Measurements from ENCODE around the gene PDS5B. TPM values are rescaled to one million over a fixed set of nuclear protein-coding genes. Genes with fewer than 3 reads are reported as not detected.

The PDS5B gene
- total and polyA plus RNA-seq, 2 experiments from 2014 or later, result 13.4 to 14.2 TPM

DNA sequence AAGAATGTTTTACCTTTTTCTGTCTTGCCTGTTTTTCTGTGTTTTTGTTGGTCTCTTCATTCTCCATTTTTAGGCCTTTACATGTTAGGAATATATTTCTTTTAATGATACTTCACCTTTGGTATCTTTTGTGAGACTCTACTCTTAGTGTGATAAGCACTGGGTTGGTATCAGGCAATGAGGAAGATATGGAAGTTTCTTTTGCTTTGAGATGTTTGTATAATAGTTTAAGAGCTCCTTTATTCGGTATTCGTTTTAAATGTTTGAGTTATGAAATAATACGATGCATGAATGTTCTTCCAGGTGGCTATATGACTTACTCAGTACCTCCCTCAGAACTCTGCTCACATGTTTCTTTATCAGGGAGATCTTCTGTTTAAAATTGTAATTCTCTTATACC, 144.8 kb downstream of the PDS5B start:
- in situ Hi-C loops (cut with MboI), result no loop called here
- DNase-seq, result no peak
- Histone ChIP-seq H3K36me3 (ENCODE audit: low read depth) (no peaks in the 10 kb centered on the region), H3K4me1 (ENCODE audit: insufficient read depth) (peaks cover 34% of the 10 kb centered on the region), H3K4me2 (ENCODE audit: unreplicated experiment) (no peak overlapping the region), H2AFZ (no peak overlapping the region), H3K79me2 (ENCODE audit: insufficient read depth) (peaks cover 39% of the 10 kb centered on the region), H3K27ac (peak overlapping the region; percentile 60), H3K9ac (peak overlapping the region; percentile 42; the same call in 1 of the 2 replicates), H3K27me3 (replicated peaks; ENCODE audit: insufficient read depth) (no peaks in the 10 kb centered on the region), H3K4me3 (no peak overlapping the region), H4K20me1 (ENCODE audit: insufficient read depth) (no peaks in the 10 kb centered on the region), H3K9me2 (ENCODE audit: insufficient read depth) (no peaks in the 10 kb centered on the region), H3K9me3 (ENCODE audit: low read depth) (no peaks in the 10 kb centered on the region), H3F3A (ENCODE audit: insufficient read depth) (peaks cover 15% of the 10 kb centered on the region; the same call in 1 of the 2 replicates)
- TF ChIP-seq EZH2 (IDR thresholded peaks at IDR 0.05; ENCODE audit: insufficient read depth, poor library complexity, severe bottlenecking) (no peak), EZH2phosphoT487 (IDR thresholded peaks at IDR 0.05; ENCODE audit: insufficient read depth, low read depth) (no peak)
- WGBS, 2 experiments (ENCODE audit: low coverage in 1 of 2, low lambda C conversion rate in 2 of 2, missing lambda C conversion rate in 2 of 2), result 98 to 100% methylated on average over 3 of the region's 3 CpGs

- DNase-seq, result peak; percentile 77
- Histone ChIP-seq H3K9me2 (ENCODE audit: insufficient read depth) (no peaks in the 10 kb centered on the region), H4K20me1 (ENCODE audit: insufficient read depth) (no peaks in the 10 kb centered on the region), H3K27me3 (replicated peaks; ENCODE audit: insufficient read depth) (no peaks in the 10 kb centered on the region), H3K9ac (peak overlapping the region; percentile 42), H3K36me3 (ENCODE audit: low read depth) (no peaks in the 10 kb centered on the region), H3K4me2 (ENCODE audit: unreplicated experiment) (peak overlapping the region; percentile 62), H3K4me3 (no peak overlapping the region), H3K9me3 (ENCODE audit: low read depth) (no peaks in the 10 kb centered on the region), H2AFZ (peak overlapping the region; percentile 58), H3K79me2 (ENCODE audit: insufficient read depth) (peaks cover 39% of the 10 kb centered on the region), H3F3A (ENCODE audit: insufficient read depth) (peaks cover 15% of the 10 kb centered on the region; the same call in 1 of the 2 replicates), H3K27ac (peak overlapping the region; percentile 60), H3K4me1 (ENCODE audit: insufficient read depth) (peaks cover 39% of the 10 kb centered on the region)
- in situ Hi-C loops (cut with MboI), result no loop called here
- 13 to 15% methylated on average over 2 of the region's 2 CpGs for WGBS, 2 experiments (ENCODE audit: low coverage in 1 of 2, low lambda C conversion rate in 2 of 2, missing lambda C conversion rate in 2 of 2)
- TF ChIP-seq EZH2phosphoT487 (IDR thresholded peaks at IDR 0.05; ENCODE audit: insufficient read depth, low read depth) (no peak), EZH2 (IDR thresholded peaks at IDR 0.05; ENCODE audit: insufficient read depth, poor library complexity, severe bottlenecking) (no peak)
Observed at GRCh38 chr13:32731576-32731975, 145.3 kb downstream of the PDS5B start.

- Histone ChIP-seq H3K4me3 (no peak overlapping the region), H3K9me2 (ENCODE audit: insufficient read depth) (no peaks in the 10 kb centered on the region), H3K4me1 (ENCODE audit: insufficient read depth) (peaks cover 53% of the 10 kb centered on the region), H4K20me1 (ENCODE audit: insufficient read depth) (no peaks in the 10 kb centered on the region), H3K27me3 (replicated peaks; ENCODE audit: insufficient read depth) (no peaks in the 10 kb centered on the region), H3K27ac (no peak overlapping the region), H2AFZ (no peak overlapping the region), H3K4me2 (ENCODE audit: unreplicated experiment) (no peak overlapping the region), H3K36me3 (ENCODE audit: low read depth) (no peaks in the 10 kb centered on the region), H3K9me3 (ENCODE audit: low read depth) (no peaks in the 10 kb centered on the region), H3K79me2 (ENCODE audit: insufficient read depth) (peaks cover 44% of the 10 kb centered on the region), H3K9ac (no peak overlapping the region), H3F3A (ENCODE audit: insufficient read depth) (peaks cover 15% of the 10 kb centered on the region; the same call in 1 of the 2 replicates)
- no peak for TF ChIP-seq EZH2phosphoT487 (IDR thresholded peaks at IDR 0.05; ENCODE audit: insufficient read depth, low read depth)
- TF ChIP-seq EZH2 (IDR thresholded peaks at IDR 0.05; ENCODE audit: insufficient read depth, poor library complexity, severe bottlenecking), result no peak
- no peak for DNase-seq
- in situ Hi-C loops (cut with MboI), result no loop called here
- 70 to 77% methylated on average over 5 of the region's 5 CpGs for WGBS, 2 experiments (ENCODE audit: low coverage in 1 of 2, low lambda C conversion rate in 2 of 2, missing lambda C conversion rate in 2 of 2)
Observed at GRCh38 chr13:32733690-32734089, 147.4 kb downstream of the PDS5B start.

DNA sequence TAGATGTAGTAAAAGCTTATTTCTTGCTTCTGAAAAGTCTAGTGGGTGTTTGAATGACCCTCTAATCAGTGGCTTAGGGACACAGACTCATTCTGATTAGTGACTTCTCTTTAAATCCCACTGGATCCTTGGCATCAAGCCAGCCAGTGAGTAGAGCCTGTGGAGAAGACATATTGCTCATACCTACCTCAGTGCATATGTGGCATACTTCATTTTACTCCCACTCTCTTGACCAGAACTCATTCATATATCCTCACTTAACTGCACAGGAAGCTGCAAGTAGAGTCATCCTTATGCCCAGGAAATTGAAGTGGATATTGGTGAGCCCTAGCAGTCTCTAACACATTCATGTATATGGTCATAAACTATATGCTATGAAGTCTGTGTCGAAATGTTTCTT, 148.3 kb downstream of the PDS5B start:
- peaks cover 15% of the 10 kb centered on the region; the same call in 1 of the 2 replicates for H3F3A ChIP-seq (ENCODE audit: insufficient read depth)

More for the DNA sequence above, 148.3 kb downstream of the PDS5B start:
- H3K9me2 ChIP-seq (ENCODE audit: insufficient read depth), result no peaks in the 10 kb centered on the region
- H2AFZ ChIP-seq, result no peak overlapping the region
- H4K20me1 ChIP-seq (ENCODE audit: insufficient read depth), result no peaks in the 10 kb centered on the region
- TF ChIP-seq EZH2 (IDR thresholded peaks at IDR 0.05; ENCODE audit: insufficient read depth, poor library complexity, severe bottlenecking), result no peak
- no peak for TF ChIP-seq EZH2phosphoT487 (IDR thresholded peaks at IDR 0.05; ENCODE audit: insufficient read depth, low read depth)
- no peaks in the 10 kb centered on the region for H3K36me3 ChIP-seq (ENCODE audit: low read depth)
- peaks cover 38% of the 10 kb centered on the region for H3K79me2 ChIP-seq (ENCODE audit: insufficient read depth)
- no peak overlapping the region for H3K9ac ChIP-seq
- DNase-seq, result peak; percentile 82
- in situ Hi-C loops (cut with MboI), result no loop called here
- peaks cover 53% of the 10 kb centered on the region for H3K4me1 ChIP-seq (ENCODE audit: insufficient read depth)
- no peaks in the 10 kb centered on the region for H3K9me3 ChIP-seq (ENCODE audit: low read depth)
- peak overlapping the region; percentile 40 for H3K27ac ChIP-seq
- no peak overlapping the region for H3K4me2 ChIP-seq (ENCODE audit: unreplicated experiment)
- WGBS, 2 experiments (ENCODE audit: low coverage in 1 of 2, low lambda C conversion rate in 2 of 2, missing lambda C conversion rate in 2 of 2), result 96 to 100% methylated on average over 1 of the region's 1 CpG
- H3K27me3 ChIP-seq (replicated peaks; ENCODE audit: insufficient read depth), result no peaks in the 10 kb centered on the region
- H3K4me3 ChIP-seq, result no peak overlapping the region
